NB4 (cell line): ENCODE data around the gene PTPRD.

Experiments used
- DNase-seq: peaks from one replicate; pipeline ENCODE4 v3.0.0; 2010; ENCODE audit warnings: low read depth
- H3K4me3 ChIP-seq: one replicate; pipeline ENCODE4 v1.5.1; 2011; ENCODE audit warnings: mild to moderate bottlenecking, low read depth, low read length, moderate library complexity
- CTCF ChIP-seq: IDR thresholded peaks from one replicate; pipeline ENCODE4 v1.5.1; 2012; ENCODE audit warnings: low read depth, low read length
- MAX ChIP-seq: IDR thresholded peaks from 2 replicates; pipeline ENCODE4 v1.6.1; 2011; ENCODE audit warnings: low read depth, low read length
- MYC ChIP-seq: IDR thresholded peaks from 2 replicates; pipeline ENCODE4 v1.6.1; 2011; ENCODE audit warnings: low read depth, low read length
- POLR2A ChIP-seq: IDR thresholded peaks from 2 replicates; pipeline ENCODE4 v1.6.1; 2011; ENCODE audit warnings: mild to moderate bottlenecking; ENCODE audit not compliant: insufficient read length; ENCODE audit errors: extremely low read depth

The PTPRD gene

GRCh38 chr9:8508671-8509290, 2104.0 kb downstream of the PTPRD start:
- no peak for TF ChIP-seq POLR2A
- DNase-seq = no peak
- no peak overlapping the region for H3K4me3 ChIP-seq

GRCh38 chr9:8494571-8494970, 2118.2 kb downstream of the PTPRD start:
- TF ChIP-seq MYC = no peak
- TF ChIP-seq POLR2A = no peak
- no peak for TF ChIP-seq MAX
- no peak for TF ChIP-seq CTCF
- no peak for DNase-seq
- H3K4me3 ChIP-seq = no peak overlapping the region

- TF ChIP-seq MAX (no peak), POLR2A (no peak), MYC (no peak), CTCF (no peak)
- DNase-seq = no peak
- no peak overlapping the region for H3K4me3 ChIP-seq
These were observed 2120.1 kb downstream of the PTPRD start for GRCh38 chr9:8492679-8493078.

- TF ChIP-seq CTCF = no peak
- no peak for TF ChIP-seq MYC
- no peak for TF ChIP-seq POLR2A
- no peak for TF ChIP-seq MAX
- no peak for DNase-seq
- H3K4me3 ChIP-seq = no peak overlapping the region
These were observed 2120.8 kb downstream of the PTPRD start for GRCh38 chr9:8492024-8492423.

GRCh38 chr9:8491563-8491962, 2121.2 kb downstream of the PTPRD start:
- no peak for DNase-seq
- TF ChIP-seq POLR2A (no peak), CTCF (no peak), MYC (no peak), MAX (no peak)
- H3K4me3 ChIP-seq = no peak overlapping the region

GRCh38 chr9:8489835-8490234, 2123.0 kb downstream of the PTPRD start:
- TF ChIP-seq POLR2A (no peak), MAX (no peak), MYC (no peak), CTCF (no peak)
- H3K4me3 ChIP-seq = no peak overlapping the region
- DNase-seq = no peak
